ENCODE measurements around the gene SUSD3.
"Not testable (repeated sequence)": the region's sequence is repeated elsewhere in the genome, so short reads cannot be mapped to it uniquely, and the experiment has no call there.

The SUSD3 gene

DNA sequence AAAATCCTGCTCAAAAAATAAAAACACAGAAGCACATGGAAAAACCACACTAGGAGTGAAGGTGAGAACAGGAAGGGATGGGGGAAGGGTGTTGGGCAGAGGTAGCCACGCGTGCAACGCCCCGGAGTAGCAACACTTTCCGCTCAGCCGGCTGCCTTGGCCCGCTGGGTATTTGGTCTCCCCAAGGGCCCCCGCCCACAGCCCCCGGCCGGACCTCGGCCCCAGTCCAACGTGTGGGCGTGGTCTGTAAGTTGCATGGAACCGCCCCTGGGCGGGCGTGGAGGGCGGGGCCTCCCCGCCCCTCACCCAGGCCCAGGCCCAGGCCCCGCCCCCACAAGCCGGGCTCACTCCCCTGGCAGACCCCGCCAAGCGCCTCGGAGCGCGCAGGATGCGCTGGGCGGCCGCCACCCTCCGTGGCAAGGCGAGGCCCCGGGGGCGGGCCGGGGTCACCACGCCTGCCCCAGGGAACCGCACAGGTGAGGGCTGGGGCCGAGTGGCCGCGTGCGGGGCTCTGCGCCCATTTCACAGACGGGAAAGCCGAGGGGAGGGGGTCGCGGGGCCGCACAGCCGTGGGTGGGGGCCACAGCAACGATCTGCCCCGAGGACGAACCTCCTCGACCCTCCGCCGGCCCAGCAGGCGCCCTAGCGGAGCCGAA lies at the start of gene SUSD3:
SUSD3 (plus strand) TSS at position 347 of the 656 bp plus-strand sequence; CDS start at position 389, 42 bp downstream.
- peak; percentile 59 for DNase-seq

DNA sequence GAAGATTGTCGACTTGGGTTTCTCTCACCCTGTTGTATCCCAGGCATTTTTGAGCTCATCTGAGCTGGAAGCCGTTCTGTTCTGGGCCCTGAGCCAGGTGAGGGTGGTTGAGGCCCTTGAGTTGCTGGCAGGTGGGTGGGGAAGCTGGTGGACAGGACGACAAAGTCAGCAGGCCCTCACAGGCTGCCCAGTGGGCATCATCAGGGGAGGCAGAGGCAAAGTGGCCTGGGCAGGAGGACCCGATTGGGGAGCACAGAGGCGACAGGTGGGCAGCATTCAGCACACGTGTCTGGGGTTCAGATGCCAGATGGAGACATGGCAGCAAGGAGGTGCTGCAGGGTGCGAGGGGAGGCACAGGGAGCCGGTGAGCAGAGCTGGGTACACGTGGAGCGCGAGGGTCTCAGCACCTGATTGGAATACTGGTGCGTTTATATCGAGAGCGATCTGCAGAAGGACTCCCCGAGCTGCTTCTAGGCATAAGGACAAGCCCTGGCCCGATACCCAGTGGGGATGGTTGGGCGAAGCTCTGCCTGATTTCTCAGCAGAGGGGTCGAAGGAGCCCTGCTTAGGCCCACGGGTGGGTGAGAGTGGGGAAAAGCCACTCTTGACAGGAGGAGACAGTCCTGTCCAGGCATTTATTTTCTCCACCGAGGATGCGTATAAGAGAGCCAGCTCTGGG lies 49.0 kb upstream of the SUSD3 start:
- DNase-seq, result no peak

DNA sequence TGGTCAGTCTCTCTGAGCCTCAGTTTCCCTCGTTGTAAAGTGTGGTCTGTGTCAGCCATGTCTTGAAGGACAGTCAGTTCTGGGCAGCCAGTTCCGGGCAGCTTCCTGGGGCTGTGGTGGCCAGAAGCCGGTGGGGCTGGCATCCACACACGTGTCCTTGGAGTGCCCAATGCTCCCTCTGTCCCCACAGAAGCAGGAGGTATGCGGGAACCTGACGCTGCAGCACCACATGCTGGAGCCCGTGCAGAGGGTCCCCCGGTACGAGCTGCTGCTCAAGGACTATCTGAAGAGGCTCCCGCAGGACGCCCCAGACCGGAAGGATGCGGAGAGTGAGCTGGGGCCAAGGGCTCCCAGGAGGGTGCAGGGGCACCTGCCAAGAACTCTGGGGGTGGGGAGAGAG lies 48.4 kb upstream of the SUSD3 start:
- no peak for DNase-seq

DNA sequence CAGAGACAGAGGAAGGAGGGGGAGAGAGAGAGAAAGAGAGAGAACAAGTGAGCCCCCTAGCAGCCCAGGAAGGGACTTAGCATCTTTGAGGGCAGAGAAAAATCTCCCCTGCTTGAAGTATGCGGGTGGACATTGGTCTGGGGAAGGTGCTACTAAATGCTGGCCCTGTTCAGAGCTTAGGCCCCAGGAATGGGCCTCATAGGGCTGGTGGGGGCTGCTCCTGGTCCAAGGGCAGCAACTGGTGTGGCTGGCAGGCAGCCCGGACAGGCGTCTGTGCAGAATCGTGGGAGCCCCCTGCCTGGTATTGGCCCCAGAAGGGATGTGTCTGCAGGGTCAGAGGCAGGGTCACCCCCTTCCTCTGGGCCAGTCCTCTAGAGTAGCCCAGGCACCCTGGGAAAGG lies 47.8 kb upstream of the SUSD3 start:
- no peak for DNase-seq

DNA sequence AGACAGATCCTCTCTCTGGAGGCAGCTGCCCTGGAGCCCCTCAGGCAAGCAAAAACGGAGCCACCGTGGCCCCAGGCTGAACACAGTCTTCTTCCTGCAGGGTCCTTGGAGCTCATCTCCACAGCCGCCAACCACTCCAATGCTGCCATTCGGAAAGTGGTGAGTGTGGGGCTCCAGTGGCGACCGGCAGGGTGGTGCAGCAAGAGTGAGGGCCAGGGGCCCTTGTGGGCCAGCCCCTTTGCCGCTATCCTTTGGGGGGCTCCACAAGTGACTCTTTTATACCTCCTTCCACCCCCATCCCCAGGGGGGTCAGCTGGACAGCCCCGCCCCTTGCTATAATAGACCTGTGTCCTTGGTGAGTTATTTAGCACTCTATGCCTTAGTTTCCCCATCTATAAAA lies 47.4 kb upstream of the SUSD3 start:
- no peak for DNase-seq

DNA sequence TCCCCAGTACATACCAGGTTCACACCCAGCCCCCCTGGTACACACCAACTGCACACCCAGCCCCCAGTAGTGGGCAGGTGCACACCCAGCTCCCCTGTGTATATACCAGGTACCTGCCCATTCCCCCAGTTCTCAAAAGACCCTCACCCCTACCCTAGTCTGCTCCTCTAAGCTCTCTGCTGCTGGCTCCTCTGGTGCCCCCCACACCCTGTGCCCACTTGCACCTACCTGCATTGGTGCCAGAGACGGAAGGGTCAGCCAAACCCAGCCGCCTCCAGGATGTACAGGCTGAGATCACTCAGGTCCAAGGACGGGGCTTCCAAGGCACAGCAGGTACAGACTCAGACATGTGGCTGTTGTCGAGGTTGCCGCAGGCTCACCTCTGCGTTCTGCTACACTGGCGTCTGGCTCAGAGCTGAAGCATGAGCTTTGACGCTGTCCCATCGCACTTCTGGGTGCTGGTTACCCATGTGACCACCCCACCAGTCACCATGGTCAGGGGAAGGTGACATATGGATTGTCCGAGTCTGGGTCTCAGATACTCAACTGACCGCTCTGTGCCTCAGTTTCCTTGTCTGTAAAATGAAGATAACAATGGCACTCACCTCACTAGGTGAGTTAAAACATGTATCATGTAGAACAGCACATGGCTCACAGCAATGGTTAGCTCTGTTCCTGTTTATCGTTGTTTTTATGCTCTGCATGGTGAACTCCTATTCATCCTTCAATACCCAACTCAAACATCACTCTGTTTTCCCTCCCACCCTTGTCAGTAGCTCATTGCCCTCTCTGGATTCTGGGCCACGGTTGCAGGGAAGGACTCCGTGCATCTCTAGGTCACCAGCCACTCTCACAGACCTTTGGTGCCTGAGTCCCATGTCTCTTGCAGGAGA lies 45.3 kb upstream of the SUSD3 start:
- no peak for DNase-seq

DNA sequence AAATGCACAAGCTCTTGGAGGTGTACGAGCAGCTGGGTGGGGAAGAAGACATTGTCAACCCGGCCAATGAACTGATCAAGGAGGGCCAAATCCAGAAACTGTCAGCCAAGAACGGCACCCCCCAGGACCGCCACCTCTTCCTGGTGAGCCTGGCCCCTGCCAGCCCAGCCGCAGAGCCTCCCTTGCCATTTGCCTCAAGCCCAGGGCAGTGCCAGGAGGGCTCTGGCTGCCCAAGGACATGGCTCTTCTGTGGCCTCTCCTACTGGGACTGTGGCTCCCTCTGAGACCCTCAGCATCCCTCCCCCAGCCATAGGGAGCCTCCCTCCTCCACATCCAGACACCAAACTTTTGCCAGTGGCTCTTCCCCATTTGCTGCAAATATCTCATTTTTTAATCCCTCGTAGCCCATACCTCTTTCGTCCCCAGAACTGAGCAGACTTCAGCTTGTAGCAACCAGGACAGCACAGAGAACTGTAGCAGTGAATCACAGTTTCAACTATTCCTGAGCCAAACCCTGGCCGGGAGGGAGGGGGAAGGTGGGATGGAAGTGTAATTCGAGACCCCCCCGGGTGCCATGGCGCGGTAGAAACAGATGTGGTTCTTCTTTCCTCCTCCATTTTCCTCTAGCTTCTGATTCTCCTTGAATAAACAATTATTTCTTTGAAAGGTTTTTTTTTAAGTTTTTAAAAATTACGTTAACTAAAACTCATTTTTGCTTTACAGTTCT lies 44.5 kb upstream of the SUSD3 start:
- DNase-seq, result no peak

DNA sequence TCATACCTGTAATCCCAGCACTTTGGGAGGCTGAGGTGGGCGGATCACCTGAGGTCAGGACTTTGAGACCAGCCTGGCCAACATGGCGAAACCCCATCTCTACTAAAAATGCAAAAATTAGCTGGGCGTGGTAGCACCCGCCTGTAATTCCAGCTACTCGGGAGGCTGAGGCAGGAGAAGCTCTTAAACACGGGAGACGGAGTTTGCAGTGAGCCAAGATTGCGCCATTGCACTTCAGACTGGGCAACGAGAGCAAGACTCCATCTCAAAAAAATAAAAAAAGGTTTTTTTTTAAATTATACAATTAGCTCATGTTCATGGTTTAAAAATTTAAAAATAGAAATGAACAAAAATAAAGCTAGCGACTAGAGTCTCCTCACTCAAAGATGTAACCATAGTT lies 43.3 kb upstream of the SUSD3 start:
- not testable (repeated sequence) for DNase-seq

DNA sequence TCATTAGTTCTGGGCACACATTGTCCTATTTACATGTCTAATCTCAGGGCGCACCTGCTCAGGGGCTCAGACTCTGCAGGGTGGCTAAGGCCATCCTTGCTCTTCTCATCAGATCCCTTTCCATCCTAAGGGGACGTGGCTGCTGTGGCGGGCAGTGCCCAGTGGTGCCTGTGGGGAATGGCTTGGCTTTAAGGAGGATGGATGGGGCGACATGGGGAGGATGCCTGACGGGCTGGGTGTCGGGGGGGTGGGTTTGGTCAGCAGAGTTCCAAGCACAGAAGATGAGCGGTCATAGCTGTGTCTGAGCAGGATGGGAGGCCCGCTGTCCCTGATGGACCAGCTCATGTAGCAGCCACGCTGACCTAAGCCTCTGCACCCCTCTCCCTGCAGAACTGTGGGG lies 40.9 kb upstream of the SUSD3 start:
- no peak for DNase-seq

DNA sequence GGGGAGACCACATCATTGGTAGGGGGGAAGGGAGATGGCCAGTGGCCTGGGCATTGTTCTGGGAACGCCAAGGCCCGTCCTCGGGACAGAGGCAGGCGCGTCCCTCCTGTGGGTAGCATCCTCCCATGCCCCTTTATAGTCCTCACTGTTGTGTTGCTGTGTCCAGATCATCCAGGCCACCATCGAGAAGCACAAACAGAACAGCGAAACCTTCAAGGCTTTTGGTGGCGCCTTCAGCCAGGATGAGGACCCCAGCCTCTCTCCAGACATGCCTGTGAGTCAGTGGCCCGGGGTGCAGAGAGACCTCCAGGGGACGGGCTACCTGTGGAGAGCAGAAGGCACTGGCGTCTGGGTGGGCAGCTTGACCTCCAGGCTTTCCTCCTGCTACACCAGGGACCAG lies 38.4 kb upstream of the SUSD3 start:
- no peak for DNase-seq

DNA sequence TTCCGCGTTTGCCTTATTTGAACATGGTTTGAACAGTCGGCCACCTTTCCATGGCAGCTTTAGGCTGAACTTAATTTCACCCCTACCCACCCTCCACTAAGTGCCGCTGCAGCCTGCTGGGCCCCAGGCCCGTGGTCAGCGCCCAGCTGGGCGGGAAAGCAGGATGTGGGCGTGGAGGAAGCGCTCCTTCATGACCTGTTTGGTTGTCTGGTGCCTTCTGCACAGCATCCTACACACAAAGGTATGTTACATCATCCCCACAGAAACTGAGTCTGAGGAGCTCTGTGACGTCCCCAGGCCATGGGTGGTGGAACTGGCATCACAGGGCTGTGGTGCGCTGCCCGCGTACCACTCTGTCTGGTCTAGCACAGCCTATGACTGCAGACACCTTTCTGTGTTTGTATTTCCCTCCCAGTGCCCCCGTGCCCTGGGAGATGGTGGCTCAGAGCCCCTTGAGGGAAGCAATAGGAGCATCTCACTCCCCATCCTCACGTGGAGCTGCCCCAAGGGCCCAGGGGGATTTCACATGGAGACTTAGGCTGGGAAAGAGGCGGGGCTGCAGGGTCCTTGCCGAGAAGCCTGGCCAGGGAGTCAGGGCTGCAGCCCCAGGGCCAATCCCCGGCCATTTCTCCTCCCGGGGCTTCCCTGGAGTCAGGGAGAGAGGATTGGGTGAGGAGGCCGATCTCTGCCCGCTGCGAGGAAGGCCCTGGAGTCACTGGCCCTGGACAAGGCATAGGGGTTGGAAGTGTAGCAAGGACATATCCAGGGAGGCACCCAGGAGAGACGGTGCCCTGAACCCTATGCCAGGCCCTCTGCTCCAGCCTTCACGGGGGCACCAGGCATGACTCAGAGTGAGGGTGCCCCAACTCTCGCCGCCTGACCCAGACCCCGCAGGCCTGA lies 37.5 kb upstream of the SUSD3 start:
- DNase-seq, result peak; percentile 50

DNA sequence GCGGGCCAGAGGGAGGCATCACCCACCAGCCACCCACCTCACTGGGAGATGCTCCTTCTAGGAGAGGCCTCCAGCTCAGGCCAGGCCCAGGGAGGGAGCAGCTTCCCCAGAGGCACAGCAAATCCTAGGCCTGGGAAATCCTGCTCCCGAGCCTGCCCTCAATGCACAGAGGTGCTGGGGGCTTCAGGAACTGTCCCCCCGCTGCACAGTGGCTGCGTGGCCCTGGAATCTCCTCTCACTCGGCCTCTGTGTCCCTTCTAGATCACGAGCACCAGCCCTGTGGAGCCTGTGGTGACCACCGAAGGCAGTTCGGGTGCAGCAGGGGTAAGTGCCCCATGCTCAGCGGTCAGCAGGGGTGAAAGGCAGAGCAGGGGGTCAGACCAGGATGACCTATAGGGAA lies 36.4 kb upstream of the SUSD3 start:
- no peak for DNase-seq

DNA sequence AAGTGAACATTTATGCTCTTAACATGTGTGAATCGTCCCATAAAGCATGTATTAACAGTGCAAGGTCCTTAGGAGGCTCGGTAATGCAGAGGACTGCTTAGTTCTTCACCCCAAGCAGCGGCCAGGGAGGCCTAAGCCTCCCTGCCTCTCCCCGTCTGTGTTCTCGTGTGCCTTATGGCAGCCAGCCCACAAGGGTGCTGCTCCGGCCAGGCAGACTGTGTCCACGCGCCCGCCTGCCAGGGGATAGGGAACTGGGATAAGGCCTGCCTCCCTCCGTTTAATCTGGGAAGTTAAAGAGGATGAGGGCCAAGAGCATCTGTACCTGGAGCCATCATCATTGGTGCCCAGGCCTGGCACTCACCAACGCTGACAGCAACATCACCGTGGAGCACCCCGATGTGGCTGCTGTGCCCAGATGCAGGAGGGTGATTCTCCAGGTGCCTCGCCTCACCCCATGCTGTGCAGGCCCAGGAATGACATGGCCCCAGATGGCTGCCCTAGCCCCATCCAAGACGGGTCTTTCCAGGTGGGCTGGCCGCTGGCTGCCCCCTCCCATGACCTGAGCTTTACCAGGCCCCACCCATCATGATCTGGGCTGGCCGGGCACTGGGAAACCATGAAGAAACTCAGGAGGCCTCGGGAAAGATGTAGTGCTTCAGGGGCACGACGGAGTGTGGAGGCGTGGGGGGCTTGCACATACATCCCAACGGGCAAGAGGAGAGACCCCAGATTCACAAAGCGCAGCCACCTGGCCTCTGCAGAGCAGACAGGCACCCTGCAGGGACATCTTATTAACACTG lies 35.6 kb upstream of the SUSD3 start:
- no peak for DNase-seq

DNA sequence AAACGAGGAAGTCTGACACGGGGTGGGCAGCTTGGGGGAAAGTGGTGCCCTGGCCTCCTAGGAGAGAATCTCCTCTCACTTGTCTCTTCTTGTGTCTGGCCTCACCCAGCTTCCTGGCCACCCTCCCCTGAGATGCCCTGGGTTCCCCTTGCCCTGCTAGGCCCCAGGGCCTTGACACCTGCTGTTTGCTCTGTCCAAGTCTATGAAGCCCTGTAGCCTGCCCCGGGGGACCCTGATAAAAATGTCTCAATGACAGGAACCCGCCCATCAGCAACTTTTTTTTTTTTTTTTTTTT lies 35.0 kb upstream of the SUSD3 start:
- DNase-seq, result no peak

DNA sequence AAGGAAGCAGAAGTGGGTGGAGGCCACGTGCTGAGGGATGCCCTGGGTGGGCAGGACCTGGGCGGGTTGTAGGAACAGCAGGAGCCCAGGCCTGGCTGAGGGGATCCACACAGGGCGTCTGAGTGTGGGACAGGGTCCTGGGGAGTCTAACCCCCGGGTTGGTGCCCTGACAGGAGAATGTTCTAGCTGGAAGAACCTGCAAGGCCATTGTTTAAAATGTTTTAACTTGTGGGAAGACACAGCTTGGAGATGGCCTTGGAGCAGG lies 33.9 kb upstream of the SUSD3 start:
- DNase-seq, result no peak

DNA sequence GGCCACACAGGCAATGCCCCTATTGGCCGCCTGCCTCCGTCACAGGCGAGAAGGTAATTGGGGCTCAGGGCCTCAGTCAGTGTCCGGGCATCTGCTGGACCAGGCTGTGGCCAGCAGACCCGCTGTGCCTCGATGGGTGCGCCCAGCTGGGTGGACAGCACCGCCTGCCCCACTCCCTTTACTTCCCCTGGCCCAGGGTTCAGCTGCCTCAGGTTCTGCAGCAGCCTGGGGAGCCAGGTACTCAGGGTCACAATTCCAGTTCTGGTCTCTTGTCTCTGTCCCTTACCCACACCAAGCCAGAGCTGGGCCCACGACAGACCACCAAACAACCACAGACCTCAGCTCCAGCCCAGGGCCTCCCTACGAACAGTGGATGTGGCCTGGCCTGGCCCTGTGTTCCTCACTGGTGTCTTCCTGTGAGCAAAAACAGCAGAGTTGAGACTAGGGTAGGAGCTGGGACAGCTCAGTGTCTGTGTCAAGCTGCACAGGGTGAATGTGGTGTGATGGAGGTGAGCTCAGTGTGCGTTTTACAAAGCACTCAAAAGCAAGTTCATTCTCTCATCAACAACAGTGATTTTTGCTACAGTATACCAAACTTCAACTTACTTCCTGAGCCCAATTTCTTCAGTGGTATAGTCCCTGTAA lies 33.4 kb upstream of the SUSD3 start:
- no peak for DNase-seq

DNA sequence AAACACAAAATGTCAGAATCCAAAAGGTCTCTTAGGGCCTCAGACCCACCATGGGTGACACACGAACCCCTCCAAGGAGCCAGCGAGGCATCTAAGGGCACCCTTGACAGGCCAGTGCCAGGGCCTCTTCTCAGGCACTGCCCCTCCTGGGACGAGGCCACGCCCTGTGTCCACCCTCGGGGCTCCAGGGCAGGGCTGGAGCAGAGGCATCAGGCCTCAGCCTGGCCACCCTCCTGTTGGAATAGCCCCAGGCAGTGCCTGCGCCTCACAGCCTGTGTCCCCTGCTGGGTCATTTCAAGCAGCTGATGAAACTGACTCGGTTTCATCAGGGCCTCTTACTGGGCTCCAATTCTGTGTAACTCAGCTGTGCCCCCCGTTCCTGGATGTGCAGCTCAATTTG lies 32.8 kb upstream of the SUSD3 start:
- no peak for DNase-seq

DNA sequence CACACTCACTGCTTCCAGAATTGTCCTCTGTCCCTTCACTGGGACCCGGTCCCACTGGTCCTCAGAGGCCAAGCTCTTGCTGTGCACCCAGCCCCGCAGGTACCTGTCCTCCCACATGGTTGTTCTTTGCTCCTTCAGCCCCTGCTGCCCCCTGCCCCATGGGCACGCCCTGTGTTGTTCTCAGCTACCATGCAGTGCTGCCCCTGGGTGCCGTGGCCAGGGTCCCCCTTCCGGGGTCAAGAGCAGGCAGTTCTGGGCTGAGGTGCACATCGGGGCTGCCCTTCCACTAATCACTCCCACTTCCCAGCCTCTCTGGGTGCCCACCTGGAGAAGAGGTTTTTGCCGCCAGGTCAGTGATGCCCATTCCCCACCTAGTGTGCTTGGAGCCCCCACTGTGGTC lies 31.9 kb upstream of the SUSD3 start:
- DNase-seq, result no peak

DNA sequence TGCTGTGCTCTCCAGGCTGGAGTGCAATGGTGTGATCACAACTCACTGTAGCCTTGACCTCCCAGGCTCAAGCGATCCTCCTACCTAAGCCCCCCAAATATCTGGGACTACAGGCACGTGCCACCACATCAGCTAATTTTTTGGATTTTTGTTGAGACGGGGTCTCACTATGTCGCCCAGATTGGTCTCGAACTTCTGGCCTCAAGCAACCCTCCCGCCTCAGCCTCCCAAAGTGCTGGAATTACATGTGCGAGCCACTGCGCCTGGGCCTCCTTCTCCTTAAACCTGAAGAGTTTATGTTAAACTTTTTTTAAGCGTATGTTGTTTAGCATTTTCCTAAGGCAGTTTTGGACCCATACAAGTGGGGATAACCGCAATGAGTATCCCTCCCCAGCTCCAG lies 30.8 kb upstream of the SUSD3 start:
- no peak for DNase-seq

DNA sequence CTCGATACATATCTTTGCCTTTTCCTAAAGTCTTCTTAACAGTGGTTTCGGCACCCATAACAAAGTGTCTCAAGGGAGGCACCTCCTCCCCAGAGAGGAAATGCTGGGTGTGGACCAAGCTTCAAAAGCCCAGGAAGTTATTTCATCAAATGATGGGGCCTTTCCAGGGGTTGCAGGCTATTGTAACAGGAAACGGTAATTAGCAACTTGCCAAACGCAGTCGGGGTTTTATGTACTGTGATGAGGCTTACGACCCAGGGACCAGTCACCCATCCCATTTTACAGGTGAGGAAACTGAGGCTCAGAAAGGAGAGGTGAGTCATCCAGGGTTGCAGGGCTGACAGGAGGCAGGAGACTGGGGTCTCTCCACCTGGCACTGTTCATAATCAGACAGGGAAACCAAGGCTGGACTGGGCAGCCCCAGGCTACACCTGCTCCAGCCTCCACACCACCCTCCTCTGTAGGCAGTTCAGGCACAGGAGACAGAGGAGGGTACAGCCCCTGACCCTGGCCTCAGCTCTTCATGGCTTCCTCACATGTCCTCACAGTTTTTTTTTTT lies 30.0 kb upstream of the SUSD3 start:
- peak; percentile 94 for DNase-seq

Measured in MV-4-11 (cell line).